HepG2 (cell line): ENCODE results near the gene TIA1. TPM values are rescaled to one million over a fixed set of nuclear protein-coding genes. Genes with fewer than 3 reads are reported as not detected.
A peak's percentile ranks its signal among the peaks of the same experiment; 100 is the strongest.

Source experiments
- ATAC-seq: fragments of 200-7000 bp; cut with Tn5 transposase; 3 replicates; pipeline ENCODE4 v1.9.1; 2020; ENCODE audit warnings: mild to moderate bottlenecking, moderate library complexity
- BruUV-seq: library from RNA; stranded (reverse); fragments of 400-500 nt; replicated peaks from 2 replicates; lab custom pipeline; 2021; lab: Mats Ljungman, UMichigan
- CTCF ChIA-PET: fragments of 300-600 bp; formaldehyde crosslinking; extraction: SDS; loops from one replicate; lab custom pipeline; 2021; ENCODE audit warnings: low total read pairs, inconsistent platforms, low intra/inter-chr PET ratio; lab: Yijun Ruan, JAX
- POLR2A ChIA-PET: fragments of 350-600 bp; sonication (Branson Sonifier 250); formaldehyde crosslinking; loops from one replicate; lab custom pipeline; 2020; ENCODE audit warnings: antibody characterized with exemption, inconsistent platforms; lab: Yijun Ruan, JAX
- DNase-seq: peaks from one replicate; pipeline ENCODE4 v3.0.0-alpha.2; 2015; ENCODE audit warnings: low spot score
- FAIRE-seq: peaks from 3 replicates; lab custom pipeline; 2011; peaks lifted over from hg19 to GRCh38; lab: Jason Lieb, UNC
- H2AFZ ChIP-seq: one replicate; pipeline ENCODE4 v1.6.1; 2011; ENCODE audit warnings: low read length, inconsistent platforms
- H3K27ac ChIP-seq: fragments of 300-600 bp; 3 replicates; pipeline ENCODE4 v1.8.0; 2011; ENCODE audit warnings: mixed run types, mild to moderate bottlenecking, mixed read lengths, low read length, inconsistent platforms; ENCODE audit not compliant: insufficient read depth; ENCODE audit errors: extremely low read length
- H3K27me3 ChIP-seq, 2 experiments: fragments of 200-600 bp in 1 of 2; 2 replicates in 1 of 2; 3 replicates in 1 of 2; pipeline versions ENCODE4 v1.6.0 to v1.8.0; 2011; ENCODE audit warnings: low read length in 2 of 2, mild to moderate bottlenecking in 2 of 2, moderate library complexity in 2 of 2, inconsistent platforms in 1 of 2; ENCODE audit not compliant: insufficient read depth in 2 of 2, control insufficient read depth in 1 of 2
- H3K36me3 ChIP-seq, 2 experiments: fragments of 200-600 bp in 1 of 2; replicated peaks in 1 of 2; 2 replicates in 1 of 2; 3 replicates in 1 of 2; pipeline versions ENCODE4 v1.5.1 to v1.8.0; 2011; ENCODE audit warnings: low read length in 2 of 2, inconsistent platforms in 1 of 2; ENCODE audit not compliant: insufficient read depth in 2 of 2, control insufficient read depth in 1 of 2
- H3K4me1 ChIP-seq: 2 replicates; pipeline ENCODE4 v1.5.1; 2012; ENCODE audit warnings: low read length, inconsistent platforms; ENCODE audit not compliant: insufficient read depth
- H3K4me2 ChIP-seq: 2 replicates; pipeline ENCODE4 v1.6.0; 2011; ENCODE audit warnings: low read depth, low read length, inconsistent platforms
- H3K4me3 ChIP-seq, 3 experiments: fragments of 200-600 bp in 1 of 3; sonication (generic), shearing (Covaris generic) in 1 of 3; replicated peaks in 1 of 3; 2 replicates each; pipeline ENCODE4 v1.5.1; 2011 to 2016; ENCODE audit warnings: low read length in 3 of 3, inconsistent platforms in 2 of 3, low read depth in 2 of 3, mild to moderate bottlenecking in 2 of 3, control low read depth in 1 of 3, mixed read lengths in 1 of 3; ENCODE audit not compliant: insufficient read depth in 1 of 3
- H3K79me2 ChIP-seq: one replicate; pipeline ENCODE4 v1.6.1; 2011; ENCODE audit warnings: low read length, inconsistent platforms; ENCODE audit not compliant: insufficient read depth
- H3K9ac ChIP-seq: 2 replicates; pipeline ENCODE4 v1.6.0; 2011; ENCODE audit warnings: mild to moderate bottlenecking, low read depth, low read length, inconsistent platforms; ENCODE audit not compliant: insufficient read depth
- H3K9me3 ChIP-seq: 2 replicates; pipeline ENCODE4 v1.5.1; 2012; ENCODE audit warnings: mild to moderate bottlenecking, low read length
- H4K20me1 ChIP-seq: 2 replicates; pipeline ENCODE4 v1.6.0; 2011; ENCODE audit warnings: inconsistent platforms, mild to moderate bottlenecking, low read length, moderate library complexity; ENCODE audit not compliant: insufficient read depth
- DR1 ChIP-seq: sonication (generic); formaldehyde crosslinking; IDR thresholded peaks from 2 replicates; pipeline ENCODE4 v1.8.0; 2021; ENCODE audit warnings: mild to moderate bottlenecking, missing genetic modification reagents, inconsistent platforms
- MEIS1 ChIP-seq: sonication (generic); formaldehyde crosslinking; IDR thresholded peaks from 2 replicates; pipeline ENCODE4 v1.9.0; 2021; ENCODE audit warnings: mild to moderate bottlenecking, missing genetic modification reagents, moderate library complexity, borderline replicate concordance
- PRPF4 ChIP-seq: fragments of 200-400 bp; formaldehyde crosslinking; IDR thresholded peaks from 2 replicates; pipeline ENCODE4 v1.6.1; 2016; ENCODE audit warnings: low read length, low read depth; ENCODE audit not compliant: poor library complexity, severe bottlenecking
- WGBS: methylation state at CpG from one replicate; pipeline ENCODE4 v1.1.6; 2017; ENCODE audit warnings: low lambda C conversion rate; 5-methylcytosine and 5-hydroxymethylcytosine counted together
- in situ Hi-C: cut with HindIII; loops from 2 replicates; pipeline ENCODE4 v1.10.0; 2017; ENCODE audit warnings: low pct_unique_long_range_greater_than_20kb; ENCODE audit not compliant: extremely low pct_ligation_motif_present
- intact Hi-C: fragments of 100-400 bp; cut with micrococcal nuclease; formaldehyde crosslinking; loops from one replicate; pipeline ENCODE4 v1.10.0; 2022; ENCODE audit not compliant: unreplicated experiment
- polyA plus RNA-seq, 8 experiments: library from polyadenylated mRNA; depleted of rRNA in 3 of 8; stranded (reverse) in 7 of 8; unstranded in 1 of 8; fragments of >200 nt; fragmentation: Illumina TruSeq in 4 of 8; extraction: Trizol in 4 of 8; gene quantifications; 2 replicates each; pipeline versions ENCODE4 v1.2.1 to v1.2.3, GENCODE V29; 2011 to 2016; ENCODE audit warnings: low read depth in 4 of 8, missing spikeins in 1 of 8, mixed read lengths in 1 of 8; ENCODE audit not compliant: insufficient read depth in 1 of 8
- total RNA-seq, 5 experiments: library from RNA; depleted of rRNA; stranded (reverse); fragments of >200 nt; fragmentation: Illumina TruSeq; extraction: Trizol; gene quantifications; 2 replicates each; pipeline ENCODE4 v1.2.3, GENCODE V29; 2016; ENCODE audit warnings: low read depth in 1 of 5
- TF ChIP-seq, protein P1 (sequence below): IDR thresholded peaks from 2 replicates; pipeline ENCODE4 v1.6.1; 2016; ENCODE audit warnings: mild to moderate bottlenecking

TIA1 gene
- total and polyA plus RNA-seq, 2 of the 13 experiments (the other 11 are each of a cell fraction or from before 2014, with no cell fraction given), result 209 to 319 TPM

DNA sequence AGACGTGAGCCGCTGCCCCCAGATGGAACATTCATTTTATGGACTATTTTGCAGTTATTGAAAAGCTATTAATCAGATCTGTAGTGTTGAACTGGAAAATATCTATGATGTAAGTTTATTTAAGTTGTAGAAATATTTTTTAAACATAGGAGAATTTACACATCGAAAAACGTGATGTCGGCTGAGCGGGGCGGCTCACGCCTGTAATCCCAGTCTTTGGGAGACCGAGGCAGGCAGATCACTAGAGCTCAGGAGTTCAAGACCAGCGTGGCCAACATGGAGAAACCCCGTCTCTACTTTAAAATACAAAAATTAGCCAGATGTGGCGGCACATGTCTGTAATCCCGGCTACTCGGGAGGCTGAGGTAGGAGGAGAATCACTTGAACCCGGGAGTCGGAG, 2.0 kb upstream of the TIA1 start:
- Histone ChIP-seq H3K79me2 (peaks cover 30% of the 10 kb centered on the region), H3K27me3 (no peaks in the 10 kb centered on the region; a peak in 1 of 5 replicates), H3K9ac (no peak overlapping the region), H3K9me3 (no peaks in the 10 kb centered on the region), H3K4me3 (no peak overlapping the region; a peak in 1 of 6 replicates), H3K4me1 (peaks cover 32% of the 10 kb centered on the region), H4K20me1 (peaks cover 10% of the 10 kb centered on the region), H3K27ac (no peak overlapping the region), H3K36me3 (no peaks in the 10 kb centered on the region), H3K4me2 (peak overlapping the region; percentile 33; the same call in 1 of the 2 replicates), H2AFZ (no peak overlapping the region)
- intact Hi-C loops, result no loop called here
- TF ChIP-seq PRPF4 (peak; percentile 80), DR1 (CRISPR knock-in tag) (no peak), MEIS1 (CRISPR knock-in tag) (no peak)
- TF ChIP-seq, protein P1, sequence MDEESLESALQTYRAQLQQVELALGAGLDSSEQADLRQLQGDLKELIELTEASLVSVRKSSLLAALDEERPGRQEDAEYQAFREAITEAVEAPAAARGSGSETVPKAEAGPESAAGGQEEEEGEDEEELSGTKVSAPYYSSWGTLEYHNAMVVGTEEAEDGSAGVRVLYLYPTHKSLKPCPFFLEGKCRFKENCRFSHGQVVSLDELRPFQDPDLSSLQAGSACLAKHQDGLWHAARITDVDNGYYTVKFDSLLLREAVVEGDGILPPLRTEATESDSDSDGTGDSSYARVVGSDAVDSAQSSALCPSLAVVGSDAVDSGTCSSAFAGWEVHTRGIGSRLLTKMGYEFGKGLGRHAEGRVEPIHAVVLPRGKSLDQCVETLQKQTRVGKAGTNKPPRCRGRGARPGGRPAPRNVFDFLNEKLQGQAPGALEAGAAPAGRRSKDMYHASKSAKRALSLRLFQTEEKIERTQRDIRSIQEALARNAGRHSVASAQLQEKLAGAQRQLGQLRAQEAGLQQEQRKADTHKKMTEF (CRISPR knock-in tag), result peak; percentile 18; the same call in 1 of the 2 replicates
- no peak for ATAC-seq
- in situ Hi-C loops, result no loop called here
- 57% methylated on average over 16 of the region's 16 CpGs for WGBS
- BruUV-seq, result no TSS peak
- no peak for DNase-seq
- CTCF ChIA-PET, result no interaction called here
- POLR2A ChIA-PET, result interaction anchor here (1.5 to 4.4 kb wide), 3 partner anchors 10 to 142 kb away, joined by 3 to 34 read pairs (median 7); partner anchors contain the start of gene SNRPG
- no peak for FAIRE-seq
